CD14-positive monocyte (primary cell): ENCODE measurements around the gene ZNF263. TPM values are rescaled to one million over a fixed set of nuclear protein-coding genes. Genes with fewer than 3 reads are reported as not detected.
A peak's percentile ranks its signal among the peaks of the same experiment; 100 is the strongest.

Experiments used
- DNase-seq, 3 donors: peaks; one replicate each; pipeline ENCODE4 v3.0.0-alpha.2; 2011 to 2022
- H2AFZ ChIP-seq: 2 replicates; pipeline ENCODE4 v1.6.0; 2012; ENCODE audit warnings: mild to moderate bottlenecking, low read depth, low read length, inconsistent platforms; ENCODE audit not compliant: insufficient read depth, poor library complexity, severe bottlenecking
- H3K27ac ChIP-seq, 2 donors: 1 replicate in 1 of 2; 2 replicates in 1 of 2; pipeline ENCODE4 v1.5.1; 2012 to 2013; ENCODE audit warnings: low read length in 2 of 2, control low read depth in 1 of 2, inconsistent platforms in 1 of 2, low read depth in 1 of 2, mild to moderate bottlenecking in 1 of 2
- H3K27me3 ChIP-seq, 2 donors: one replicate each; pipeline versions ENCODE4 v1.6.0 to v1.6.1; 2011 to 2013; ENCODE audit warnings: low read length in 2 of 2; ENCODE audit not compliant: control insufficient read depth in 2 of 2, insufficient read depth in 2 of 2
- H3K36me3 ChIP-seq, 2 donors: replicated peaks in 1 of 2; 1 replicate in 1 of 2; 2 replicates in 1 of 2; pipeline versions ENCODE4 v1.5.1 to v1.6.1; 2012 to 2013; ENCODE audit warnings: low read length in 2 of 2, control low read depth in 1 of 2, inconsistent platforms in 1 of 2, mild to moderate bottlenecking in 1 of 2; ENCODE audit not compliant: insufficient read depth in 2 of 2, control insufficient read depth in 1 of 2
- H3K4me1 ChIP-seq, 2 donors: 1 replicate in 1 of 2; 2 replicates in 1 of 2; pipeline versions ENCODE4 v1.5.1 to v1.6.1; 2012 to 2013; ENCODE audit warnings: low read length in 2 of 2, control low read depth in 1 of 2, inconsistent platforms in 1 of 2, mild to moderate bottlenecking in 1 of 2, moderate library complexity in 1 of 2; ENCODE audit not compliant: insufficient read depth in 2 of 2, control insufficient read depth in 1 of 2
- H3K4me2 ChIP-seq: replicated peaks from 2 replicates; pipeline ENCODE3; 2012; ENCODE audit warnings: low read length, moderate library complexity, mild to moderate bottlenecking; ENCODE audit not compliant: poor library complexity, severe bottlenecking; ENCODE audit errors: extremely low read depth
- H3K4me3 ChIP-seq, 3 experiments: fragments of 200-600 bp in 1 of 3; sonication (generic) in 1 of 3; replicated peaks in 1 of 3; 1 replicate in 2 of 3; 2 replicates in 1 of 3; pipeline ENCODE4 v1.5.1; 2011 to 2013; ENCODE audit warnings: low read length in 3 of 3, mild to moderate bottlenecking in 3 of 3, control low read depth in 2 of 3, low read depth in 2 of 3, inconsistent platforms in 1 of 3, moderate library complexity in 1 of 3
- H3K79me2 ChIP-seq: 2 replicates; pipeline ENCODE4 v1.6.0; 2012; ENCODE audit warnings: mild to moderate bottlenecking, control low read depth, inconsistent platforms, low read length, moderate library complexity; ENCODE audit not compliant: insufficient read depth
- H3K9ac ChIP-seq: 2 replicates; pipeline ENCODE4 v1.6.0; 2017; ENCODE audit warnings: low read length, mild to moderate bottlenecking; ENCODE audit not compliant: insufficient read depth, poor library complexity, severe bottlenecking
- H3K9me3 ChIP-seq, 2 donors: replicated peaks in 1 of 2; 1 replicate in 1 of 2; 2 replicates in 1 of 2; pipeline versions ENCODE4 v1.5.1 to v1.6.1; 2012 to 2013; ENCODE audit warnings: low read length in 2 of 2, control low read depth in 1 of 2; ENCODE audit not compliant: control insufficient read depth in 1 of 2, insufficient read depth in 1 of 2
- H4K20me1 ChIP-seq: 2 replicates; pipeline ENCODE4 v1.6.0; 2012; ENCODE audit warnings: mild to moderate bottlenecking, low read length, control low read depth, moderate library complexity; ENCODE audit not compliant: insufficient read depth
- H3K27ac Mint-ChIP-seq, 7 donors: one replicate each; pipeline ENCODE4 v1.8.0; 2020; ENCODE audit warnings: mild to moderate bottlenecking in 7 of 7, mixed read lengths in 7 of 7, moderate library complexity in 6 of 7, inconsistent platforms in 2 of 7
- H3K27me3 Mint-ChIP-seq, 3 donors: one replicate each; pipeline ENCODE4 v1.8.0; 2021 to 2022; ENCODE audit warnings: low read depth in 3 of 3, mild to moderate bottlenecking in 3 of 3, mixed read lengths in 3 of 3, moderate library complexity in 3 of 3, inconsistent platforms in 1 of 3
- H3K36me3 Mint-ChIP-seq, 2 donors: one replicate each; pipeline ENCODE4 v1.8.0; 2020; ENCODE audit warnings: mixed read lengths in 2 of 2, inconsistent platforms in 1 of 2, mild to moderate bottlenecking in 1 of 2
- H3K4me1 Mint-ChIP-seq: one replicate; pipeline ENCODE4 v1.8.0; 2020; ENCODE audit warnings: mild to moderate bottlenecking, mixed read lengths
- H3K4me3 Mint-ChIP-seq, 2 donors: one replicate each; pipeline ENCODE4 v1.8.0; 2020; ENCODE audit warnings: mild to moderate bottlenecking in 2 of 2, mixed read lengths in 2 of 2, moderate library complexity in 1 of 2
- H3K9me3 Mint-ChIP-seq, 7 donors: one replicate each; pipeline ENCODE4 v1.8.0; 2020 to 2022; ENCODE audit warnings: mixed read lengths in 7 of 7, mild to moderate bottlenecking in 6 of 7, moderate library complexity in 6 of 7, inconsistent platforms in 2 of 7
- WGBS: methylation state at CpG from one replicate; pipeline ENCODE4 v1.1.5; 2013; ENCODE audit warnings: missing lambda C conversion rate; ENCODE audit not compliant: insufficient coverage; 5-methylcytosine and 5-hydroxymethylcytosine counted together
- intact Hi-C, 2 donors: fragments of 100-400 bp; cut with micrococcal nuclease; formaldehyde crosslinking; loops; one replicate each; pipeline versions ENCODE4 v1.15.0 to v1.15.1; 2023
- polyA plus RNA-seq, 3 donors: library from polyadenylated mRNA; depleted of rRNA in 1 of 3; unstranded in 2 of 3; stranded (reverse) in 1 of 3; fragments of 300-500 nt in 2 of 3; fragments of >200 nt in 1 of 3; fragmentation: Illumina TruSeq in 2 of 3; gene quantifications; 1 replicate in 2 of 3; 2 replicates in 1 of 3; pipeline ENCODE4 v1.2.3, GENCODE V29; 2012 to 2021
- TF ChIP-seq, protein P1 (sequence below): fragments of 200-600 bp; IDR thresholded peaks from one replicate; pipeline ENCODE4 v1.8.0; 2022; ENCODE audit warnings: antibody characterized with exemption, mild to moderate bottlenecking

Gene ZNF263
- polyA plus RNA-seq, 3 donors = 11.5 to 21.5 (median 13.1) TPM

GRCh38 chr16:3295783-3296182, 12.5 kb downstream of the ZNF263 start:
- H3K4me1 Mint-ChIP-seq = no peaks in the 10 kb centered on the region
- H3K36me3 Mint-ChIP-seq = peaks cover 28 to 44% of the 10 kb centered on the region in 2 donors
- 93% methylated on average over 12 of the region's 13 CpGs for WGBS
- Histone ChIP-seq H3K4me1 (no peaks in the 10 kb centered on the region), H3K4me3 (no peak overlapping the region), H3K4me2 (no peak overlapping the region), H4K20me1 (no peaks in the 10 kb centered on the region), H3K36me3 (peaks cover 6 to 34% of the 10 kb centered on the region in 2 donors), H3K9me3 (peaks cover 77 to 98% of the 10 kb centered on the region in 2 donors), H3K79me2 (no peaks in the 10 kb centered on the region), H2AFZ (no peak overlapping the region), H3K27me3 (no peaks in the 10 kb centered on the region), H3K27ac (no peak overlapping the region), H3K9ac (no peak overlapping the region)
- H3K27me3 Mint-ChIP-seq = peaks cover 0 to 6% (median 3%) of the 10 kb centered on the region in 3 donors
- H3K9me3 Mint-ChIP-seq = peaks cover 69 to 99% (median 90%) of the 10 kb centered on the region in 7 donors
- intact Hi-C loops = no loop called here
- TF ChIP-seq, protein P1, sequence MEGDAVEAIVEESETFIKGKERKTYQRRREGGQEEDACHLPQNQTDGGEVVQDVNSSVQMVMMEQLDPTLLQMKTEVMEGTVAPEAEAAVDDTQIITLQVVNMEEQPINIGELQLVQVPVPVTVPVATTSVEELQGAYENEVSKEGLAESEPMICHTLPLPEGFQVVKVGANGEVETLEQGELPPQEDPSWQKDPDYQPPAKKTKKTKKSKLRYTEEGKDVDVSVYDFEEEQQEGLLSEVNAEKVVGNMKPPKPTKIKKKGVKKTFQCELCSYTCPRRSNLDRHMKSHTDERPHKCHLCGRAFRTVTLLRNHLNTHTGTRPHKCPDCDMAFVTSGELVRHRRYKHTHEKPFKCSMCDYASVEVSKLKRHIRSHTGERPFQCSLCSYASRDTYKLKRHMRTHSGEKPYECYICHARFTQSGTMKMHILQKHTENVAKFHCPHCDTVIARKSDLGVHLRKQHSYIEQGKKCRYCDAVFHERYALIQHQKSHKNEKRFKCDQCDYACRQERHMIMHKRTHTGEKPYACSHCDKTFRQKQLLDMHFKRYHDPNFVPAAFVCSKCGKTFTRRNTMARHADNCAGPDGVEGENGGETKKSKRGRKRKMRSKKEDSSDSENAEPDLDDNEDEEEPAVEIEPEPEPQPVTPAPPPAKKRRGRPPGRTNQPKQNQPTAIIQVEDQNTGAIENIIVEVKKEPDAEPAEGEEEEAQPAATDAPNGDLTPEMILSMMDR = no peak
- H3K27ac Mint-ChIP-seq = no peak overlapping the region
- DNase-seq = no peak
- H3K4me3 Mint-ChIP-seq = no peak overlapping the region

GRCh38 chr16:3304370-3304769, 21.1 kb downstream of the ZNF263 start:
- H3K9ac ChIP-seq = no peak overlapping the region
- H4K20me1 ChIP-seq = no peaks in the 10 kb centered on the region
- H3K27me3 Mint-ChIP-seq = peaks cover 0 to 7% (median 3%) of the 10 kb centered on the region in 3 donors
- H3K9me3 Mint-ChIP-seq = peaks cover 45 to 97% (median 95%) of the 10 kb centered on the region in 7 donors
- H3K79me2 ChIP-seq = peaks cover 14% of the 10 kb centered on the region
- DNase-seq = peak in 1 of 3 donors; percentile 11
- no peak overlapping the region for H3K27ac ChIP-seq
- peaks cover 25 to 53% of the 10 kb centered on the region in 2 donors for H3K36me3 Mint-ChIP-seq
- WGBS = 86% methylated on average over 1 of the region's 4 CpGs
- H3K4me3 Mint-ChIP-seq = peak overlapping the region; percentile 76 to 79
- H3K4me3 ChIP-seq = peak overlapping the region in 2 of 3 experiments; percentile 76 to 78
- peaks cover 12 to 22% of the 10 kb centered on the region in 2 donors for H3K4me1 ChIP-seq
- H3K36me3 ChIP-seq = peaks cover 7 to 39% of the 10 kb centered on the region in 2 donors
- TF ChIP-seq, protein P1 = no peak
- peaks cover 13% of the 10 kb centered on the region for H3K4me1 Mint-ChIP-seq
- peaks cover 80 to 89% of the 10 kb centered on the region in 2 donors for H3K9me3 ChIP-seq
- no peaks in the 10 kb centered on the region for H3K27me3 ChIP-seq
- intact Hi-C loops = no loop called here
- H3K4me2 ChIP-seq = peak overlapping the region; percentile 75
- H3K27ac Mint-ChIP-seq = no peak overlapping the region
- peak overlapping the region; percentile 84 for H2AFZ ChIP-seq
